ENCODE data around the gene AEBP2. TPM values are rescaled to one million over a fixed set of nuclear protein-coding genes. Genes with fewer than 3 reads are reported as not detected.

AEBP2 gene
- polyA plus RNA-seq, 1 donor from 2014 or later = 8.7 TPM

DNA sequence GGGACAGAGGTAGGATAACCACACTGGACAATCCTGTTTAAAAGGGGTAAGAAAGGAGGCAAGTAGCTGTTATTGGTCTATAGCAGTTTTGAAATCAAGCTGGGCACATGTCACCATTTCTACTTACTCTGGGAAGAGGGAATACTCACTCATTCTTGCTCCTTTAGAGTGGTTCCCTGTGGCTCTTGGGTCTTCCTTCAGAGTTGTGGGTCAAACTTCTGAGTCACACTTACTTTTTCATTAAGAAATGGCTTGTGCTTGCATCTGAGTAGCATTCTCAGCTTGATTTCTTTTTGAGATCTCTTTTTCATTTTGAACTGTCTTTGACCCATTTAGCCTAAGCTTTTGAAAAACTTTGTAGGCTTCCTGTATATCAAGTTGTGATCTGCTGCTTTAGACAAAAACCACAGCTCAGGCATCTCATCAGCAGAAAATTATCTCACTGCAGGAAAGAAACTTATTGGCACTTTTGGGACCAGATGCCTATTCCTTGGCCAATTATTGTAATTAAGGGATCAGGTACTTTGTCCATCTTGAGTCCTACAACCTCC is 122.2 kb downstream of the AEBP2 start:
- Mint-ChIP-seq H3K4me3 (no peak overlapping the region), H3K9me3 (peaks cover 3 to 24% (median 6%) of the 10 kb centered on the region in 3 donors), H3K36me3 (peaks cover 23% of the 10 kb centered on the region), H3K4me1 (peaks cover 0 to 3% (median 0%) of the 10 kb centered on the region in 3 donors), H3K27ac (no peak overlapping the region), H3K27me3 (no peaks in the 10 kb centered on the region)
